Iris pigment epithelial cell (primary cell): ENCODE measurements around the gene PRRC2A.
A peak's percentile ranks its signal among the peaks of the same experiment; 100 is the strongest.

Source experiments
- DNase-seq: peaks from one replicate; pipeline ENCODE4 v3.0.0-alpha.2; 2011; ENCODE audit warnings: low read depth

PRRC2A gene

GRCh38 chr6:31652925-31653724 is 32.6 kb downstream of the PRRC2A start:
- no peak for DNase-seq

- no peak for DNase-seq
Observed at GRCh38 chr6:31654574-31655348, 34.2 kb downstream of the PRRC2A start.

- no peak for DNase-seq
Observed at GRCh38 chr6:31655349-31656237, 35.1 kb downstream of the PRRC2A start, which contains the start of gene APOM. APOM (plus strand) TSS chr6:31655894; CDS start chr6:31655967, 73 bp downstream.

- DNase-seq = no peak
Observed at GRCh38 chr6:31657406-31658157, 37.1 kb downstream of the PRRC2A start.

- no peak for DNase-seq
Observed at GRCh38 chr6:31658158-31658688, 37.7 kb downstream of the PRRC2A start.

- DNase-seq = no peak
Observed at GRCh38 chr6:31658983-31659648, 38.6 kb downstream of the PRRC2A start.

- DNase-seq = peak; percentile 36
Observed at GRCh38 chr6:31659649-31660380, 39.3 kb downstream of the PRRC2A start.

- DNase-seq = peak; percentile 85
Observed at GRCh38 chr6:31660381-31661261, 40.1 kb downstream of the PRRC2A start, which contains the start of gene C6orf47. C6orf47 (minus strand) TSS chr6:31660778; CDS start chr6:31659947, 831 bp downstream.

GRCh38 chr6:31661262-31662123 is 41.0 kb downstream of the PRRC2A start:
- DNase-seq = no peak

GRCh38 chr6:31662124-31662723 is 41.7 kb downstream of the PRRC2A start:
- DNase-seq = no peak

GRCh38 chr6:31663126-31663960 is 42.8 kb downstream of the PRRC2A start:
- DNase-seq = peak; percentile 69

GRCh38 chr6:31663961-31664789 is 43.7 kb downstream of the PRRC2A start:
- peak; percentile 87 for DNase-seq

GRCh38 chr6:31664790-31665500 is 44.4 kb downstream of the PRRC2A start, which contains the start of gene GPANK1:
GPANK1 (minus strand) TSS chr6:31664997; CDS start chr6:31664478, 519 bp downstream.
- DNase-seq = peak; percentile 96

GRCh38 chr6:31665501-31666336 is 45.2 kb downstream of the PRRC2A start, which contains the start of gene CSNK2B:
CSNK2B (plus strand) TSS chr6:31666080; CDS start chr6:31666832, 752 bp downstream.
- DNase-seq = peak; percentile 98
